GM19455 (cell line): ENCODE measurements around the gene TMEM40.
A peak's percentile ranks its signal among the peaks of the same experiment; 100 is the strongest.
"Not testable (repeated sequence)": the region's sequence is repeated elsewhere in the genome, so short reads cannot be mapped to it uniquely, and the experiment has no call there.

Source experiments
- ATAC-seq: cut with Tn5 transposase; IDR thresholded peaks from one replicate; pipeline ENCODE4 v1.9.1; 2021; ENCODE audit not compliant: unreplicated experiment

Gene TMEM40

GRCh38 chr3:12719984-12720898, 38.8 kb downstream of the TMEM40 start:
- ATAC-seq = peak; percentile 90

- no peak for ATAC-seq
These were observed 39.5 kb downstream of the TMEM40 start for GRCh38 chr3:12719541-12719940.

GRCh38 chr3:12716605-12717151, 42.4 kb downstream of the TMEM40 start:
- ATAC-seq = no peak

GRCh38 chr3:12714278-12714677, 44.8 kb downstream of the TMEM40 start:
- no peak for ATAC-seq

GRCh38 chr3:12710062-12710461, 49.0 kb downstream of the TMEM40 start:
- no peak for ATAC-seq

- no peak for ATAC-seq
These were observed 49.7 kb downstream of the TMEM40 start for GRCh38 chr3:12709334-12709733.

GRCh38 chr3:12708584-12709192, 50.4 kb downstream of the TMEM40 start:
- ATAC-seq = no peak

- no peak for ATAC-seq
These were observed 51.6 kb downstream of the TMEM40 start for GRCh38 chr3:12707449-12707848.

- ATAC-seq = peak; percentile 89
These were observed 52.4 kb downstream of the TMEM40 start for GRCh38 chr3:12706504-12707253.

GRCh38 chr3:12705981-12706380, 53.1 kb downstream of the TMEM40 start:
- ATAC-seq = no peak

- no peak for ATAC-seq
These were observed 53.6 kb downstream of the TMEM40 start for GRCh38 chr3:12705374-12705926.

GRCh38 chr3:12702501-12702900, 56.6 kb downstream of the TMEM40 start:
- no peak for ATAC-seq

GRCh38 chr3:12701601-12702000, 57.5 kb downstream of the TMEM40 start:
- not testable (repeated sequence) for ATAC-seq

GRCh38 chr3:12700800-12701199, 58.3 kb downstream of the TMEM40 start:
- no peak for ATAC-seq

- no peak for ATAC-seq
These were observed 63.1 kb downstream of the TMEM40 start for GRCh38 chr3:12695916-12696315.

- no peak for ATAC-seq
These were observed 63.9 kb downstream of the TMEM40 start for GRCh38 chr3:12695112-12695511.

- ATAC-seq = no peak
These were observed 66.6 kb downstream of the TMEM40 start for GRCh38 chr3:12692444-12692843.

- no peak for ATAC-seq
These were observed 68.9 kb downstream of the TMEM40 start for GRCh38 chr3:12689997-12690711.

GRCh38 chr3:12687948-12688347, 71.1 kb downstream of the TMEM40 start:
- ATAC-seq = no peak

GRCh38 chr3:12686096-12686495, 73.0 kb downstream of the TMEM40 start:
- no peak for ATAC-seq
